Measurements from ENCODE around the gene ITGB3. TPM values are rescaled to one million over a fixed set of nuclear protein-coding genes. Genes with fewer than 3 reads are reported as not detected.

Gene ITGB3
- total and polyA plus RNA-seq, 10 of the 15 experiments (the other 5 are each of a cell fraction or from before 2014, with no cell fraction given) = 0.69 to 22.8 (median 13.6) TPM

GRCh38 chr17:47262586-47262985 is 9.0 kb downstream of the ITGB3 start (continued):
- no peak for TF ChIP-seq E2F8 (IDR thresholded peaks at IDR 0.05; ENCODE audit: low read depth, partially characterized antibody)
- TF ChIP-seq HDAC2 (IDR thresholded peaks at IDR 0.05) = no peak
- TF ChIP-seq SPI1 (IDR thresholded peaks at IDR 0.05; ENCODE audit: borderline replicate concordance, insufficient read depth, low read depth, low read length) = no peak
- TF ChIP-seq CBX5 (IDR thresholded peaks at IDR 0.05; ENCODE audit: low read depth) = no peak
- TF ChIP-seq BHLHE40 (IDR thresholded peaks at IDR 0.05; ENCODE audit: borderline replicate concordance in 1 of 2, low read depth in 2 of 2, low read length in 1 of 2) = no peak
- TF ChIP-seq JUNB (IDR thresholded peaks at IDR 0.05) = no peak
- TF ChIP-seq IKZF1 (conservative IDR thresholded peaks at IDR 0.05) = peak; percentile 41
- TF ChIP-seq MEF2B (IDR thresholded peaks at IDR 0.05; ENCODE audit: partially characterized antibody, poor library complexity, severe bottlenecking) = peak; percentile 77
- no peak for TF ChIP-seq CREM (IDR thresholded peaks at IDR 0.05; ENCODE audit: low read depth)
- no peak for TF ChIP-seq NR2C2 (IDR thresholded peaks at IDR 0.05; ENCODE audit: borderline replicate concordance, control insufficient read depth, insufficient read length, low read depth)
- TF ChIP-seq USF2 (IDR thresholded peaks at IDR 0.05; ENCODE audit: borderline replicate concordance, low read depth, low read length) = no peak
- no peak for TF ChIP-seq FOXK2 (IDR thresholded peaks at IDR 0.05)
- peak in 1 of 2 experiments; percentile 74; a peak in 1 of 4 replicates for TF ChIP-seq ETV6 (conservative IDR thresholded peaks at IDR 0.05 in 1 of 2, IDR thresholded peaks at IDR 0.05 in 1 of 2; ENCODE audit: borderline replicate concordance in 1 of 2, low read depth in 1 of 2)
- no peak for TF ChIP-seq NFXL1 (IDR thresholded peaks at IDR 0.05; ENCODE audit: borderline replicate concordance)
- no peak for TF ChIP-seq BCLAF1 (IDR thresholded peaks at IDR 0.05)
- no peak for TF ChIP-seq MEF2A (IDR thresholded peaks at IDR 0.05; ENCODE audit: insufficient read depth, low read depth, low read length)
- TF ChIP-seq YY1 (IDR thresholded peaks at IDR 0.05; ENCODE audit: low read depth, low read length) = no peak
- no peak for TF ChIP-seq FOS (IDR thresholded peaks at IDR 0.05; ENCODE audit: borderline replicate concordance, extremely low read depth, insufficient read length)
- TF ChIP-seq E2F4 (IDR thresholded peaks at IDR 0.05; ENCODE audit: low read depth, low read length) = no peak
- TF ChIP-seq TCF12 (IDR thresholded peaks at IDR 0.05; ENCODE audit: low read depth, low read length) = no peak
- TF ChIP-seq NR2F1 (conservative IDR thresholded peaks at IDR 0.05) = peak; percentile 26; the same call in 1 of the 2 replicates
- TF ChIP-seq RFX5 (IDR thresholded peaks at IDR 0.05; ENCODE audit: low read depth, low read length) = no peak
- TF ChIP-seq ATF7 (IDR thresholded peaks at IDR 0.05; ENCODE audit: low read depth) = no peak
